Stimulated activated CD8-positive, alpha-beta memory T cell treated with anti-CD3 and anti-CD28 coated beads, Interleukin-2, amount 100 ng/mL, for 48 hours (primary cell): Measurements from ENCODE around the gene ATP10A.

Source experiments
- DNase-seq, 2 donors: peaks; one replicate each; pipeline ENCODE4 v3.0.0-alpha.2; 2020; ENCODE audit warnings: low read depth in 2 of 2

Gene ATP10A

GRCh38 chr15:25738171-25738965, 124.8 kb downstream of the ATP10A start:
- DNase-seq = no peak

GRCh38 chr15:25737218-25737643, 125.9 kb downstream of the ATP10A start:
- no peak for DNase-seq

- no peak for DNase-seq
Observed at GRCh38 chr15:25736461-25736860, 126.7 kb downstream of the ATP10A start.

- DNase-seq = no peak
Observed at GRCh38 chr15:25735550-25736384, 127.4 kb downstream of the ATP10A start.

- no peak for DNase-seq
Observed at GRCh38 chr15:25734680-25735355, 128.3 kb downstream of the ATP10A start.

- no peak for DNase-seq
Observed at GRCh38 chr15:25733856-25734679, 129.1 kb downstream of the ATP10A start.

- no peak for DNase-seq
Observed at GRCh38 chr15:25733036-25733855, 129.9 kb downstream of the ATP10A start.

- DNase-seq = no peak
Observed at GRCh38 chr15:25732191-25732590, 130.9 kb downstream of the ATP10A start.

GRCh38 chr15:25731411-25731810, 131.7 kb downstream of the ATP10A start:
- DNase-seq = no peak

GRCh38 chr15:25730918-25731317, 132.2 kb downstream of the ATP10A start:
- no peak for DNase-seq

GRCh38 chr15:25728816-25729215, 134.3 kb downstream of the ATP10A start:
- DNase-seq = no peak

- no peak for DNase-seq
Observed at GRCh38 chr15:25727867-25728600, 135.1 kb downstream of the ATP10A start.

- no peak for DNase-seq
Observed at GRCh38 chr15:25727116-25727515, 136.0 kb downstream of the ATP10A start.

GRCh38 chr15:25725758-25726157, 137.4 kb downstream of the ATP10A start:
- no peak for DNase-seq

GRCh38 chr15:25724899-25725298, 138.2 kb downstream of the ATP10A start:
- DNase-seq = no peak

- DNase-seq = no peak
Observed at GRCh38 chr15:25721605-25721955, 141.5 kb downstream of the ATP10A start.

- DNase-seq = no peak
Observed at GRCh38 chr15:25719101-25719985, 143.8 kb downstream of the ATP10A start.

- DNase-seq = no peak
Observed at GRCh38 chr15:25718597-25718996, 144.5 kb downstream of the ATP10A start.

- no peak for DNase-seq
Observed at GRCh38 chr15:25718169-25718536, 145.0 kb downstream of the ATP10A start.
